NCI-H1105 (cell line): ENCODE measurements around the gene CDYL2.
"Not testable (repeated sequence)": the region's sequence is repeated elsewhere in the genome, so short reads cannot be mapped to it uniquely, and the experiment has no call there.

Experiments used
- DNase-seq: peaks from one replicate; lab custom pipeline; 2025; lab: John Stamatoyannopoulos, UW

CDYL2 gene

GRCh38 chr16:80669673-80670072 is 134.7 kb downstream of the CDYL2 start:
- DNase-seq = no peak

- no peak for DNase-seq
Measured at GRCh38 chr16:80667925-80668324, 136.5 kb downstream of the CDYL2 start.

DNA sequence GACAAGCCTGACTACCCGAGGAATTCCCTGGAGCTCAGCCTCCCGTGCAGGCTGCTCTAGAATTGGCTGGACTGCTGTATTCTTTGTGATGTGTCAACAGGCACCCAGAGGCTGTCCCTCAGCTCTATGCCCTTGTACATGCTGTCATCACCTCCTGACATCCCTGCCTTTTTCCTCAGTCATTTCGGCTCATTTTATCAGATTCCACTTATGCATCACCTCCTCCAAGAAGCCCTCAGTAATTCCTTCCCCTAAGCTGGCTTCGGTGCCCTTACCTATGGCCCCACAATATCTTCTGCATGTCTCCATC is 137.2 kb downstream of the CDYL2 start:
- no peak for DNase-seq

GRCh38 chr16:80666378-80667250 is 137.8 kb downstream of the CDYL2 start:
- no peak for DNase-seq

DNA sequence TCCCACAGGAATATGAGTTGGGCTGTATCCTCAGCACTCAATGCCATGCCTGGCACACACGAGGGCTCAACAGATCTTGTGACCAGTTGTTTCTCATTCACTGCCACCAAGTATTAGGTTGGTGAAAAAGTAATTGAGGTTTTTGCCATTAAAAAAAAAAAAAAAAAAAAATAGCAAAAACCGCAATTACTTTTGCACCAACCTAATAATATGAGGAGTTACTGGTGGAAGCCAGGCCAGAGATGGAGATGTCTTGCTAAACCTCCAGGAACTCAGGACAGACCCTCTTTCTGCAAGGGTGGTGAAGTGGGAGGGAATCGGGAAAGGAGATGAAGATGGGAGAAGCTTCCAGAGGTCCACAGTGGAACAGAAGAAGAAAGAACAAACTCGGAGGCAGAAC is 139.0 kb downstream of the CDYL2 start:
- DNase-seq = no peak

GRCh38 chr16:80664786-80665185 is 139.6 kb downstream of the CDYL2 start:
- no peak for DNase-seq

- DNase-seq = no peak
Measured at GRCh38 chr16:80664226-80664625, 140.2 kb downstream of the CDYL2 start.

GRCh38 chr16:80663078-80663477 is 141.3 kb downstream of the CDYL2 start:
- no peak for DNase-seq

- no peak for DNase-seq
Measured at GRCh38 chr16:80659865-80660264, 144.5 kb downstream of the CDYL2 start.

DNA sequence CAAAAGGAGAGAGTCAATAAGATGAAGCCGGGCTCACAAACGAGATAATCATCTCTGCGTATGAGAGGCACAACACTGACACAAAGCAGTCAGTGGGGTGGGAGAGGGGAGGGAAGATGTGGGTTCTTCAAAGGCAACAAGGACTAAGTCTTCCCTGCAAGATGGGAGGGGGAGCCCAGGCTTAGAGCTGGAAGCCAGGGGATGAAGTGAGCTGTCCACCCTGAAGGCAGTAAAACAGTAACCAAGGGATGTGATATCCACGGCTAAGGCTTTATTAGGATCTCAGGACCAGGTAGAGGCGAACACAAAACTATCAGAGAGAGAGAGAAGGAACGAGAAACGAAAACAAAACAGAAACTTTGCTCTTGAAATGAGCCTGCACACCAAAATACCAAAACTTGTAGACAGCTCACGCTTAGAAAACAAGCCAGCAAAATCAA is 147.7 kb downstream of the CDYL2 start:
- DNase-seq = no peak

- DNase-seq = no peak
Measured at GRCh38 chr16:80656161-80656560, 148.2 kb downstream of the CDYL2 start.

- DNase-seq = no peak
Measured at GRCh38 chr16:80655751-80656150, 148.6 kb downstream of the CDYL2 start.

GRCh38 chr16:80654094-80654862 is 150.1 kb downstream of the CDYL2 start:
- no peak for DNase-seq

DNA sequence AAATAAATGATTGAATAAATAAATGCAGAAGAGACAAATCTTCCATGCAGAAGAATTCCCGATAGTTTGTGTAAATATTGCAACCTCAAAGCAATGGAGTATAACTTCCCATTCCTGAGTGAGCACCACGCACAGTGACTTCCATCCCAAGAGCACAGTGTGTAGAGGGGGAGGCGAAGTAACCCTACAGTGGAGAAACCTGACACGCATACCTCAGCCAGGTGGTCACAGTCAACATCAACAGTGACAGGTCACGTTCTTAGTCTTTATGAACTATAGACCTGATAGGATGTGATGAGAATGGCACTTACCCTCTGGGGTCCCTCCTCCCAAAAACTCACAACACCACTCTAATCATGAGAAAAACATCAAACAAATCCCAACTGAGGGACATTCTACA is 152.0 kb downstream of the CDYL2 start:
- no peak for DNase-seq

DNA sequence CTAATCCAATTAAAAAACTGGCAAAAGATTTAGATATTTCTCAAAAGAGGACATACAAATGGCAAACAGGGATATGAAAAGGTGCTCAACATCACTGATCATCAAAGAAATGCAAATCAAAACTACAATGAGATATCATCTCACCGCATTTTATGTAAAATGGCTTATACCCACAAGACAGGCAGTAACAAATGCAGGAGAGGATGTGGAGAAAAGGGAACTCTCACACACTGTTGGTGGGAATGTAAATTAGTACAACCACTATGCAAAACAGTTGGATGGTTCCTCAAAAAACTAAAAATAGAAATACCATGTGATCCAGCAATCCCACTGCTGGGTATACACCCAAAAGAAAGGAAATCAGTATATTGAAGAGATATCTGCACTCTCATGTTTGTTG is 154.1 kb downstream of the CDYL2 start:
- DNase-seq = not testable (repeated sequence)

DNA sequence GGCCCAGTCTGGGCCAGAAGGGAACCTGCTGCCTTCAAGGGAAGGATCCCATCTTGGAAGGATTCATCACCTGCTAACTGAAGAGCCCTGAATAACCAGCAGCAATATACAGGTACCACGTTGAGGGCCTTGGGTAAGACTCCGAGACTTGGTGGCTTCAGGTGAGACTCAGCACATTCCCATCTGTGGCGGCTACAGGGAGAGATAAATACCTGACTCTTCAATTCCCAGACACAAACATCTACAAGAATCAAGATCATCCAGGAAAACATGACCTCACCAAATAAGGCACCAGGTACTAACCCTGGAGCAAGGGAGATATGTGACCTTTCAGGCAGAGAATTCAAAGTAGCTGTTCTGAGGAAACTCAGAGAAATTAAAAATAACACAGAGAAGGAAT is 164.1 kb downstream of the CDYL2 start:
- DNase-seq = no peak

DNA sequence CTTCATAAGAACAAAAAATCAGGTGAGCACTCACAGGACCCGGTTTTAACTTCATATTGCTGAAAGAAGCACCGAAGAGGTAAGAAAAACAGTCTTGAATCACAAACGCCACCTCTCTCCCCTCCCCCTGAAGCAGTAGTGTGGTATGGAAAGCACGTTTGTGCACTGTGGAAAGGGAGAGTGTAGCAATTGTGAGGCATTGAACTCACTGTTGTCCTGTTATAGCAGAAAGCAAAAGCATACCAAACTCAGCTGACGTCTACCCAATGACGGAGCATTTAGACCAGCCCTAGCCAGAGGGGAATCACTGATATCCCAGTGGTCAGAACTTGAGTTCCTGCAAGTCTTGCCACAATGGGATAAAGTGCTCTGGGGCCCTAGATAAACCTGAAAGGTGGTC is 164.8 kb downstream of the CDYL2 start:
- no peak for DNase-seq

DNA sequence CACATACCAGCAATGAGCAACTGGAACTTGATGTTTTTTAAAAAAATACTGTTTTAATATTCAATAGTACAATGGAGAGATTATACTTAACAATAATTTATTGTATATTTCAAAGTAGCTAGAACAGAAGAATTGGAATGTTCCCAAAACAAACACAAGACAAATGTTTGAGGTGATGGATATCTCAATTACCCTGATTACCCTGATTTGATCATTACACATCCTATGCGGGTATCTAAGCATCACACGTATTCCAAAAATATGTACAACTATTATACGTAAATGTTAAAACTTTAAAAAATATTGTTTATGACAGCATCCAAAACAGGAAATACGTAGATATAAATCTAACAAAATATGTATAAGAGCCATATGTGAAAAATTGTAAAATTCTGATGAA is 166.8 kb downstream of the CDYL2 start:
- DNase-seq = no peak

GRCh38 chr16:80631581-80631980 is 172.8 kb downstream of the CDYL2 start:
- DNase-seq = no peak

GRCh38 chr16:80628254-80628653 is 176.1 kb downstream of the CDYL2 start:
- no peak for DNase-seq

- no peak for DNase-seq
Measured at GRCh38 chr16:80627108-80627507, 177.3 kb downstream of the CDYL2 start.

GRCh38 chr16:80623376-80623775 is 181.0 kb downstream of the CDYL2 start:
- DNase-seq = no peak

DNA sequence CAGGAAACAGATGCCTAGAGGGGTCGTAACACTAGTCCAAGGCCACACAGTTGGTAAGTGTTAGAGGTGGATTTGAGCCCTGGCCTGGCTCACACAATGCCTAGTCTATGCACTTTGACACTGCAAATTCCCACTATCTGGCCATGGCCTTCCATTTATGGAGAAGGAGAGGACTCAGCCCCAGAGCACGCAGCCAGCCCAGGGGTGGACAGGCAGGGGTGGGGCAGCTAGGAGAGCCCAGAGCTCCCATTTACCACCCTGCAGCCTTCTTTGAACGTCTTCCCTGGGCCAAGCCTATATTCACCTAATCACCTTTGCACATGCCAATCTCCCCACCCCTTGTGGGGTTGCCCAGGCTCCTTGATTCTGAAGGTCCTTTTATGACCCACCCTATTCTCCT is 182.4 kb downstream of the CDYL2 start:
- DNase-seq = no peak
